IMR-90 (cell line): Measurements from ENCODE around the gene DPH7. TPM values are rescaled to one million over a fixed set of nuclear protein-coding genes. Genes with fewer than 3 reads are reported as not detected.

Experiments
- ATAC-seq: fragments of 200-7000 bp; cut with Tn5 transposase; 2 replicates; pipeline ENCODE4 v1.9.1; 2020; ENCODE audit warnings: low read depth, mild to moderate bottlenecking, moderate library complexity
- BruUV-seq: library from RNA; stranded (reverse); fragments of 400-500 nt; replicated peaks from 2 replicates; lab custom pipeline; 2021; lab: Mats Ljungman, UMichigan
- CTCF ChIA-PET: fragments of 300-600 bp; formaldehyde crosslinking; extraction: SDS; loops from one replicate; lab custom pipeline; 2021; ENCODE audit warnings: antibody characterized with exemption; lab: Yijun Ruan, JAX
- POLR2A ChIA-PET: fragments of 300-600 bp; sonication (Branson Sonifier 250); formaldehyde crosslinking; loops from one replicate; lab custom pipeline; 2022; ENCODE audit warnings: antibody characterized with exemption; ENCODE audit not compliant: unreplicated experiment; lab: Charles Lee
- DNase-seq: peaks from one replicate; pipeline ENCODE4 v3.0.0; 2013
- H2AFZ ChIP-seq: replicated peaks from 2 replicates; pipeline ENCODE3; 2013; ENCODE audit warnings: low read length, mild to moderate bottlenecking; ENCODE audit not compliant: poor library complexity
- H2AK5ac ChIP-seq: 2 replicates; pipeline ENCODE4 v1.6.1; 2013; ENCODE audit warnings: low read depth, low read length, inconsistent platforms
- H2AK9ac ChIP-seq: replicated peaks from 2 replicates; pipeline ENCODE3; 2013; ENCODE audit warnings: mild to moderate bottlenecking, low read depth, low read length, moderate library complexity; ENCODE audit not compliant: poor library complexity
- H2BK120ac ChIP-seq: 2 replicates; pipeline ENCODE4 v1.6.1; 2013; ENCODE audit warnings: low read depth, low read length, inconsistent platforms
- H2BK15ac ChIP-seq: 3 replicates; pipeline ENCODE4 v1.6.1; 2013; ENCODE audit warnings: low read depth, low read length, inconsistent platforms
- H2BK20ac ChIP-seq: 2 replicates; pipeline ENCODE4 v1.6.1; 2013; ENCODE audit warnings: low read depth, mild to moderate bottlenecking, inconsistent platforms, low read length, moderate library complexity
- H2BK5ac ChIP-seq: 2 replicates; pipeline ENCODE4 v1.6.1; 2013; ENCODE audit warnings: mild to moderate bottlenecking, low read depth, low read length, inconsistent platforms; ENCODE audit not compliant: poor library complexity, severe bottlenecking
- H3K14ac ChIP-seq: replicated peaks from 2 replicates; pipeline ENCODE4 v1.6.1; 2013; ENCODE audit warnings: low read depth, low read length, inconsistent platforms
- H3K18ac ChIP-seq: 2 replicates; pipeline ENCODE4 v1.6.1; 2013; ENCODE audit warnings: low read depth, low read length, control low read depth
- H3K23ac ChIP-seq: 2 replicates; pipeline ENCODE4 v1.6.1; 2013; ENCODE audit warnings: low read depth, low read length, inconsistent platforms
- H3K27ac ChIP-seq: 2 replicates; pipeline ENCODE4 v1.5.1; 2013; ENCODE audit warnings: mild to moderate bottlenecking, control low read depth, low read length; ENCODE audit not compliant: insufficient read depth
- H3K27me3 ChIP-seq: 2 replicates; pipeline ENCODE4 v1.6.1; 2013; ENCODE audit warnings: low read length; ENCODE audit not compliant: control insufficient read depth, insufficient read depth
- H3K36me3 ChIP-seq: 2 replicates; pipeline ENCODE4 v1.6.1; 2013; ENCODE audit warnings: low read length, mixed read lengths; ENCODE audit not compliant: control insufficient read depth, insufficient read depth
- H3K4ac ChIP-seq: 2 replicates; pipeline ENCODE4 v1.6.1; 2013; ENCODE audit warnings: low read depth, low read length, inconsistent platforms
- H3K4me1 ChIP-seq: 2 replicates; pipeline ENCODE4 v1.6.1; 2013; ENCODE audit warnings: low read length, mixed read lengths; ENCODE audit not compliant: control insufficient read depth, insufficient read depth
- H3K4me2 ChIP-seq: 2 replicates; pipeline ENCODE4 v1.6.1; 2013; ENCODE audit warnings: low read depth, mild to moderate bottlenecking, control low read depth, low read length, moderate library complexity
- H3K4me3 ChIP-seq: 2 replicates; pipeline ENCODE4 v1.5.1; 2013; ENCODE audit warnings: low read depth, mild to moderate bottlenecking, control low read depth, low read length, moderate library complexity; ENCODE audit not compliant: insufficient read depth
- H3K56ac ChIP-seq: 2 replicates; pipeline ENCODE4 v1.6.1; 2013; ENCODE audit warnings: low read length, inconsistent platforms; ENCODE audit not compliant: insufficient read depth; ENCODE audit errors: extremely low read depth
- H3K79me1 ChIP-seq, 2 experiments: 2 replicates each; pipeline ENCODE4 v1.6.1; 2013; ENCODE audit warnings: low read length in 2 of 2, inconsistent platforms in 1 of 2, low read depth in 1 of 2
- H3K9ac ChIP-seq: 2 replicates; pipeline ENCODE4 v1.6.1; 2013; ENCODE audit warnings: low read depth, low read length, control low read depth
- H3K9me1 ChIP-seq: 2 replicates; pipeline ENCODE4 v1.6.1; 2013; ENCODE audit warnings: low read length, inconsistent platforms; ENCODE audit not compliant: insufficient read depth
- H3K9me3 ChIP-seq: 2 replicates; pipeline ENCODE4 v1.6.1; 2013; ENCODE audit warnings: low read length; ENCODE audit not compliant: control insufficient read depth, insufficient read depth
- H4K20me1 ChIP-seq: 2 replicates; pipeline ENCODE4 v1.6.1; 2013; ENCODE audit warnings: low read length, inconsistent platforms; ENCODE audit not compliant: insufficient read depth
- H4K5ac ChIP-seq: 2 replicates; pipeline ENCODE4 v1.6.1; 2013; ENCODE audit warnings: mild to moderate bottlenecking, low read depth, low read length, control low read depth
- H4K8ac ChIP-seq, 2 experiments: 2 replicates each; pipeline ENCODE4 v1.6.1; 2013; ENCODE audit warnings: low read depth in 2 of 2, low read length in 2 of 2, control low read depth in 1 of 2, inconsistent platforms in 1 of 2
- H4K91ac ChIP-seq: 2 replicates; pipeline ENCODE4 v1.6.1; 2013; ENCODE audit warnings: low read depth, low read length, inconsistent platforms; ENCODE audit not compliant: insufficient read depth
- BHLHE40 ChIP-seq: fragments of 150-350 bp; IDR thresholded peaks from 2 replicates; pipeline ENCODE4 v1.6.1; 2016; ENCODE audit warnings: mild to moderate bottlenecking, low read depth, low read length
- CEBPB ChIP-seq: IDR thresholded peaks from 2 replicates; pipeline ENCODE4 v1.6.1; 2012; ENCODE audit warnings: low read depth, low read length, improper control_type of control experiment
- CHD1 ChIP-seq: IDR thresholded peaks from 2 replicates; pipeline ENCODE4 v1.6.1; 2012; ENCODE audit warnings: low read depth, low read length, improper control_type of control experiment
- FOS ChIP-seq: fragments of 150-350 bp; IDR thresholded peaks from 2 replicates; pipeline ENCODE4 v1.6.1; 2016; ENCODE audit warnings: low read depth, low read length
- MAFK ChIP-seq: IDR thresholded peaks from 2 replicates; pipeline ENCODE4 v1.6.1; 2012; ENCODE audit warnings: low read depth, low read length, improper control_type of control experiment
- MAZ ChIP-seq: IDR thresholded peaks from 2 replicates; pipeline ENCODE4 v1.6.1; 2012; ENCODE audit warnings: low read depth, mild to moderate bottlenecking, low read length, improper control_type of control experiment, moderate library complexity, borderline replicate concordance
- MXI1 ChIP-seq: IDR thresholded peaks from 2 replicates; pipeline ENCODE4 v1.6.1; 2012; ENCODE audit warnings: low read depth, mild to moderate bottlenecking, low read length, moderate library complexity, borderline replicate concordance
- NFE2L2 ChIP-seq: fragments of 150-350 bp; IDR thresholded peaks from 2 replicates; pipeline ENCODE4 v1.6.1; 2016; ENCODE audit warnings: low read depth, mild to moderate bottlenecking, low read length
- POLR2A ChIP-seq: IDR thresholded peaks from 2 replicates; pipeline ENCODE4 v1.6.1; 2012; ENCODE audit warnings: mild to moderate bottlenecking, low read depth, low read length
- RAD21 ChIP-seq: IDR thresholded peaks from 2 replicates; pipeline ENCODE4 v1.6.1; 2012; ENCODE audit warnings: low read length, improper control_type of control experiment
- RCOR1 ChIP-seq: IDR thresholded peaks from 2 replicates; pipeline ENCODE4 v1.6.1; 2012; ENCODE audit warnings: mild to moderate bottlenecking, low read length, improper control_type of control experiment; ENCODE audit not compliant: insufficient replicate concordance
- RFX5 ChIP-seq: IDR thresholded peaks from 2 replicates; pipeline ENCODE4 v1.8.0; 2012; ENCODE audit warnings: low read depth, mild to moderate bottlenecking, low read length, moderate library complexity
- SMC3 ChIP-seq: fragments of 150-350 bp; IDR thresholded peaks from 2 replicates; pipeline ENCODE4 v1.6.1; 2016; ENCODE audit warnings: low read depth, mild to moderate bottlenecking, antibody characterized with exemption, low read length, moderate library complexity
- WGBS, 2 experiments: methylation state at CpG; one replicate each; pipeline versions ENCODE4 v1.1.5 to v1.1.7; 2013; ENCODE audit warnings: missing lambda C conversion rate in 2 of 2; ENCODE audit not compliant: insufficient read length in 1 of 2; ENCODE audit errors: extremely low coverage in 2 of 2; 5-methylcytosine and 5-hydroxymethylcytosine counted together
- dilution Hi-C: fragments of 300-500 bp; cut with HindIII; formaldehyde crosslinking; loops from one replicate; pipeline ENCODE4 v1.14.3; 2018; ENCODE audit warnings: low sequenced_read_pairs; ENCODE audit not compliant: unreplicated experiment
- in situ Hi-C: fragments of 300-500 bp; cut with MboI; formaldehyde crosslinking; loops from 3 replicates; pipeline ENCODE4 v1.14.3; 2019; ENCODE audit warnings: low sequenced_read_pairs, inconsistent platforms, mixed read lengths
- intact Hi-C: fragments of 100-400 bp; cut with micrococcal nuclease; formaldehyde crosslinking; loops from 2 replicates; pipeline ENCODE4 v1.10.0; 2022
- polyA plus RNA-seq, 3 experiments: library from polyadenylated mRNA; depleted of rRNA; stranded (reverse); fragments of >200 nt; gene quantifications; 2 replicates each; pipeline ENCODE4 v1.2.3, GENCODE V29; 2012; ENCODE audit warnings: low replicate concordance in 1 of 3
- total RNA-seq: library from RNA; depleted of rRNA; stranded (reverse); fragments of >200 nt; gene quantifications from 2 replicates; pipeline ENCODE4 v1.2.3, GENCODE V29; 2012
- TF ChIP-seq, protein P1 (sequence below): fragments of 150-350 bp; IDR thresholded peaks from 2 replicates; pipeline ENCODE4 v1.6.1; 2017; ENCODE audit warnings: mild to moderate bottlenecking, antibody characterized with exemption, low read length, low read depth
- TF ChIP-seq, protein P2 (sequence below): fragments of 150-350 bp; IDR thresholded peaks from 2 replicates; pipeline ENCODE4 v1.6.1; 2016; ENCODE audit warnings: low read depth, mild to moderate bottlenecking, low read length, moderate library complexity, borderline replicate concordance
- TF ChIP-seq, protein P3 (sequence below): conservative IDR thresholded peaks from 2 replicates; pipeline ENCODE4 v1.5.1; 2012; ENCODE audit warnings: mild to moderate bottlenecking, low read depth, low read length, improper control_type of control experiment

The DPH7 gene
- total and polyA plus RNA-seq, 2 of the 4 experiments (the other 2 are of a cell fraction) = 12.5 to 33.7 TPM

GRCh38 chr9:137516144-137516917, 62.4 kb downstream of the DPH7 start:
- no peak for DNase-seq
- Histone ChIP-seq H3K27me3 (no peaks in the 10 kb centered on the region), H4K8ac (no peak overlapping the region), H3K36me3 (no peaks in the 10 kb centered on the region), H2BK120ac (no peak overlapping the region), H2BK20ac (no peak overlapping the region), H3K9me1 (no peaks in the 10 kb centered on the region), H2BK15ac (no peak overlapping the region), H3K23ac (no peak overlapping the region), H2BK5ac (no peak overlapping the region), H3K27ac (no peak overlapping the region), H3K4me2 (no peak overlapping the region), H3K14ac (no peak overlapping the region), H3K4me1 (no peaks in the 10 kb centered on the region), H2AK5ac (no peak overlapping the region), H2AK9ac (no peak overlapping the region), H3K4ac (no peak overlapping the region), H3K79me1 (no peaks in the 10 kb centered on the region), H4K91ac (no peak overlapping the region), H3K4me3 (no peak overlapping the region), H3K18ac (no peak overlapping the region), H4K20me1 (no peaks in the 10 kb centered on the region), H3K9me3 (no peaks in the 10 kb centered on the region), H2AFZ (no peak overlapping the region), H3K9ac (no peak overlapping the region), H3K56ac (no peak overlapping the region), H4K5ac (no peak overlapping the region)
- TF ChIP-seq MAFK (no peak), RFX5 (no peak), RCOR1 (no peak), POLR2A (no peak), SMC3 (no peak), NFE2L2 (no peak), BHLHE40 (no peak), FOS (no peak), CEBPB (no peak), RAD21 (no peak), MAZ (no peak), MXI1 (no peak), CHD1 (no peak)
- TF ChIP-seq, protein P1, sequence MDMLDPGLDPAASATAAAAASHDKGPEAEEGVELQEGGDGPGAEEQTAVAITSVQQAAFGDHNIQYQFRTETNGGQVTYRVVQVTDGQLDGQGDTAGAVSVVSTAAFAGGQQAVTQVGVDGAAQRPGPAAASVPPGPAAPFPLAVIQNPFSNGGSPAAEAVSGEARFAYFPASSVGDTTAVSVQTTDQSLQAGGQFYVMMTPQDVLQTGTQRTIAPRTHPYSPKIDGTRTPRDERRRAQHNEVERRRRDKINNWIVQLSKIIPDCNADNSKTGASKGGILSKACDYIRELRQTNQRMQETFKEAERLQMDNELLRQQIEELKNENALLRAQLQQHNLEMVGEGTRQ = no peak
- TF ChIP-seq, protein P2, sequence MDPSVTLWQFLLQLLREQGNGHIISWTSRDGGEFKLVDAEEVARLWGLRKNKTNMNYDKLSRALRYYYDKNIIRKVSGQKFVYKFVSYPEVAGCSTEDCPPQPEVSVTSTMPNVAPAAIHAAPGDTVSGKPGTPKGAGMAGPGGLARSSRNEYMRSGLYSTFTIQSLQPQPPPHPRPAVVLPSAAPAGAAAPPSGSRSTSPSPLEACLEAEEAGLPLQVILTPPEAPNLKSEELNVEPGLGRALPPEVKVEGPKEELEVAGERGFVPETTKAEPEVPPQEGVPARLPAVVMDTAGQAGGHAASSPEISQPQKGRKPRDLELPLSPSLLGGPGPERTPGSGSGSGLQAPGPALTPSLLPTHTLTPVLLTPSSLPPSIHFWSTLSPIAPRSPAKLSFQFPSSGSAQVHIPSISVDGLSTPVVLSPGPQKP = no peak
- TF ChIP-seq, protein P3, sequence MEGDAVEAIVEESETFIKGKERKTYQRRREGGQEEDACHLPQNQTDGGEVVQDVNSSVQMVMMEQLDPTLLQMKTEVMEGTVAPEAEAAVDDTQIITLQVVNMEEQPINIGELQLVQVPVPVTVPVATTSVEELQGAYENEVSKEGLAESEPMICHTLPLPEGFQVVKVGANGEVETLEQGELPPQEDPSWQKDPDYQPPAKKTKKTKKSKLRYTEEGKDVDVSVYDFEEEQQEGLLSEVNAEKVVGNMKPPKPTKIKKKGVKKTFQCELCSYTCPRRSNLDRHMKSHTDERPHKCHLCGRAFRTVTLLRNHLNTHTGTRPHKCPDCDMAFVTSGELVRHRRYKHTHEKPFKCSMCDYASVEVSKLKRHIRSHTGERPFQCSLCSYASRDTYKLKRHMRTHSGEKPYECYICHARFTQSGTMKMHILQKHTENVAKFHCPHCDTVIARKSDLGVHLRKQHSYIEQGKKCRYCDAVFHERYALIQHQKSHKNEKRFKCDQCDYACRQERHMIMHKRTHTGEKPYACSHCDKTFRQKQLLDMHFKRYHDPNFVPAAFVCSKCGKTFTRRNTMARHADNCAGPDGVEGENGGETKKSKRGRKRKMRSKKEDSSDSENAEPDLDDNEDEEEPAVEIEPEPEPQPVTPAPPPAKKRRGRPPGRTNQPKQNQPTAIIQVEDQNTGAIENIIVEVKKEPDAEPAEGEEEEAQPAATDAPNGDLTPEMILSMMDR = no peak
- ChIA-PET POLR2A (no interaction called here), CTCF (no interaction called here)
- in situ Hi-C loops = no loop called here
- 77% methylated on average over 5 of the region's 10 CpGs; no CpG with 5 or more reads in 1 of the 2 experiments for WGBS, 2 experiments
- ATAC-seq = no peak
- dilution Hi-C loops = no loop called here
- intact Hi-C loops = no loop called here
- no TSS peak for BruUV-seq
